A673 (cell line): ENCODE measurements around the gene RAB23.

Source experiments
- CTCF ChIP-seq: fragments of 300-800, 200-600 bp; sonication (generic); conservative IDR thresholded peaks from 2 replicates; pipeline ENCODE4 v1.5.1; 2017; ENCODE audit warnings: low read depth, mild to moderate bottlenecking, antibody characterized with exemption, low read length, moderate library complexity, mixed read lengths
- EZH2 ChIP-seq: fragments of 200-600 bp; sonication (generic); IDR thresholded peaks from 2 replicates; pipeline ENCODE4 v1.6.1; 2017; ENCODE audit warnings: borderline replicate concordance, low read depth, mild to moderate bottlenecking, mixed read lengths, antibody characterized with exemption, low read length; ENCODE audit not compliant: poor library complexity, severe bottlenecking

DNA sequence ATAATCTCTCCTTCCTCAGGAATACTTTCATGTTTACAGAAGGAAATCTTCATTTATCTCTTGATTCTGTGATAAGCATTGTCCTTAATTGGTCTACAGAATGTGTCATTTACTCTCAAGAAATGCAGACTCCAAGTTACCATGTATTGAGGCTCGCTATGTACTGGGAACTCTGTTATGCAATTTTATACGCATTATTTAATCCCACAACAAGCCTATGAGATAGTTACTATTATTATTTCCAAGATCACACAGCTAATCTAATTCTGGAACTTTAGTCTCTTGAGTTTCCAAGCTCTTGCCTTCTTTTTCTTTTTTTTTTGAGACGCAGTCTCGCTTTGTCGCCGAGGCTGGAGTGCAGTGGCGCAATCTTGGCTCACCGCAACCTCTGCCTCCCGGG lies 30.0 kb upstream of the RAB23 start:
- TF ChIP-seq CTCF (no peak), EZH2 (no peak)
